Skeletal muscle satellite cell (primary cell): ENCODE measurements around the gene LCLAT1.
A peak's percentile ranks its signal among the peaks of the same experiment; 100 is the strongest.

Experiments
- H3K27me3 ChIP-seq: 2 replicates; pipeline ENCODE4 v1.7.0; 2013; ENCODE audit warnings: low read length; ENCODE audit not compliant: control insufficient read depth, insufficient read depth
- H3K36me3 ChIP-seq: 2 replicates; pipeline ENCODE4 v1.7.0; 2013; ENCODE audit warnings: mild to moderate bottlenecking, control low read depth, low read length; ENCODE audit not compliant: insufficient read depth
- H3K4me1 ChIP-seq: 2 replicates; pipeline ENCODE4 v1.7.0; 2013; ENCODE audit warnings: low read length; ENCODE audit not compliant: control insufficient read depth, insufficient read depth
- H3K4me2 ChIP-seq: 2 replicates; pipeline ENCODE4 v1.7.0; 2013; ENCODE audit warnings: mild to moderate bottlenecking, low read length
- H3K4me3 ChIP-seq: 2 replicates; pipeline ENCODE4 v1.7.0; 2013; ENCODE audit warnings: low read length
- H3K9ac ChIP-seq: 2 replicates; pipeline ENCODE4 v1.7.0; 2013; ENCODE audit warnings: mild to moderate bottlenecking, low read depth, low read length, moderate library complexity
- H3K9me3 ChIP-seq: replicated peaks from 2 replicates; pipeline ENCODE4 v1.7.0; 2013; ENCODE audit warnings: mild to moderate bottlenecking, control low read depth, low read length

Gene LCLAT1

DNA sequence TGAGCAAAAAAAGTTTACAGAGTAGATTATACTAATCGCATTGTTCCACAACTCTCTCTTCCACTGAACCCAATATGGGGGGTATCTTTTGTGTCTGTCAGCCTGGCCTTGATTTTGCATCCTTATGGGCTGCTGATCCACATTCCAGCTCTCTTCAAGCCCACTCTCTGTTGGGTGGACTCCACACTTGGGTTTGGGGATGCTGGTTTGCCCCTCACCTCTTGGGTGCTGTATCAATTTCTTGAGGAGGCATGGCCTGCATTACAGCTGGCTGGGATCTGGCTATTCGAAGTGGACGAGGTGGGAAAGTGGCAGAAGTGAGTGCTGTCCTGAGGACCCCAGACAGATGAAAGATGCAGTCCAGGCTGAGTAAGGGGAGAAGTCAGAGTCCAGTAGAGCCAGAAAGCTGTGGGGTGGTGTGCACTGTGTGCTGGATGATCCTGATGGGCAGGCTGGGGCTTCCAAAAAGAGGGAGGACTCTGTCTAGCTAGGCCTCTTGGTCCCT lies 218.8 kb downstream of the LCLAT1 start:
- Histone ChIP-seq H3K36me3 (no peaks in the 10 kb centered on the region), H3K27me3 (no peaks in the 10 kb centered on the region), H3K4me1 (peaks cover 31% of the 10 kb centered on the region), H3K4me3 (no peak overlapping the region), H3K9ac (peak overlapping the region; percentile 58), H3K9me3 (no peaks in the 10 kb centered on the region), H3K4me2 (no peak overlapping the region)

DNA sequence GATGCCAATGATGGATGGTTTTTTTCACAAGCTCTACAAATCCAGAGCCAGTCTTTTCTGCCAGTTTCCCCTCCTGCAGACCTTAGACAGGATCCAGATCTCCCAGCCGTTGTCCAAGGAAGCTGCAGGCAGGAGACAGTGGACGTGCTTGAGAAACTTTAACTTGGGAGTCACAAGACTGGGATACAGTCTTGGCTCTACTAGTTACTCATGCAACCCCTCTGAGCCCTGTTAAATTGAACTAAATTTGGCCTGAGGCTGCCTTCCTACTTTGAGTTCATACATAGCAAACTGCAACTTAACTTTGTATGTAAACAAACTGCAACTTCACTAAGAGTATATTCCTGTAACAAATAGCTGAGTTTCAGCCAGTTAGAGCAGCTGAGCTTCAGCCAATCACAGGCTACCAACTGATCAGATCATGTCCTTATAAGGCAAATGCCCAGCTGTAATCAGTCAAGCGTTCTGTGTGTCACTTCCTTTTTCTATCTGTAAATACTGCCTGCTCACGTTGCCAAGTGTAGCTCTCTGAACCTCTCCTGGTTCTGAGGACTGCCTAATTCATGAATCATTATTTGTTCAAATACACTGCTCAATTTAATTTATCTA lies 219.3 kb downstream of the LCLAT1 start:
- H3K36me3 ChIP-seq = no peaks in the 10 kb centered on the region

GRCh38 chr2:30670453-30670852 lies 223.4 kb downstream of the LCLAT1 start:
- no peak overlapping the region for H3K4me2 ChIP-seq
- no peak overlapping the region for H3K9ac ChIP-seq
- H3K4me3 ChIP-seq = no peak overlapping the region
- H3K36me3 ChIP-seq = no peaks in the 10 kb centered on the region
- no peaks in the 10 kb centered on the region for H3K27me3 ChIP-seq
- H3K4me1 ChIP-seq = peaks cover 11% of the 10 kb centered on the region
- H3K9me3 ChIP-seq = no peaks in the 10 kb centered on the region

More for the DNA sequence above, 219.3 kb downstream of the LCLAT1 start:
- Histone ChIP-seq H3K4me1 (peaks cover 31% of the 10 kb centered on the region), H3K27me3 (no peaks in the 10 kb centered on the region), H3K9me3 (no peaks in the 10 kb centered on the region), H3K9ac (peak overlapping the region; percentile 58), H3K4me3 (no peak overlapping the region), H3K4me2 (no peak overlapping the region)

DNA sequence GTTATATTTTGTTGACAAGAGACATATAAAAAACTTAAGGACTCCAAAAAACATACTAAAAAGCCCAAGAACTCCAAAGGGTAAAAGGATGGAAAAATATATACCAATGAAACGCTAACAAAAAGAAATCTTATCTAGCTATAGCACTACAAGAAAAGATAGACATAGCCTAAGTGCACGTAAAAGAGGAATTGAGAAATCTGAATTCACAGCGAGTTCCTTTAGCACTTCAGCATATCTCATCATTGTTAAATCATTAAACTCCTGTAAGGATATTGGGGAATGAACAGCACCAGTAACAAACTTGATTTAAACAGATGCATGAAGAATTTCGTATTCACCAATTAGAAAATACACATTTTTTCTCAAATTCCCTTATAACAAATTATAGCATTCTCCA lies 226.1 kb downstream of the LCLAT1 start:
- H3K27me3 ChIP-seq = no peaks in the 10 kb centered on the region
- H3K4me2 ChIP-seq = no peak overlapping the region
- no peak overlapping the region for H3K4me3 ChIP-seq
- no peaks in the 10 kb centered on the region for H3K36me3 ChIP-seq
- no peaks in the 10 kb centered on the region for H3K4me1 ChIP-seq
- H3K9me3 ChIP-seq = no peaks in the 10 kb centered on the region
- no peak overlapping the region for H3K9ac ChIP-seq

DNA sequence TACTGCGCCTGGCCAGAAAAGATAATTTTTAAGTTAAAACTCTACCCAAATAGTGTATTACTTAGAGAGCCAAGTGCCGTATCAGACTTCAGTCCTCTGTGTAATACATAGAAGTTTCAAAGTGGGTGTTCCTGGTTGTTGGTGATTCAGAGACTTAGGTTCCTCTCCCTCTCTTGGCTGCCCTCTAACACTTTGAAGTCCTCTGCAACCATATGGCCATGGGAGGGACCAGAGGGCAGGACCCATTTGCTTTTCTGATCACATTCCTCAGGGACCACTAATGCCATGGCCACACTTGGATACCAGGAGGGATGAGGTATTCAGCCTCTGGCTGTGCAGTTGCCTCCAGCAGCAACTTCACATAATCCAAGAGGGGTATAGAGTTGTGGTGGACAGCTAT lies 228.7 kb downstream of the LCLAT1 start:
- Histone ChIP-seq H3K9me3 (no peaks in the 10 kb centered on the region), H3K27me3 (no peaks in the 10 kb centered on the region), H3K4me1 (no peaks in the 10 kb centered on the region), H3K4me2 (no peak overlapping the region), H3K36me3 (no peaks in the 10 kb centered on the region), H3K9ac (no peak overlapping the region), H3K4me3 (no peak overlapping the region)

GRCh38 chr2:30677231-30677630 lies 230.2 kb downstream of the LCLAT1 start:
- Histone ChIP-seq H3K9ac (no peak overlapping the region), H3K4me3 (no peak overlapping the region), H3K36me3 (no peaks in the 10 kb centered on the region), H3K27me3 (no peaks in the 10 kb centered on the region), H3K4me1 (no peaks in the 10 kb centered on the region), H3K9me3 (no peaks in the 10 kb centered on the region), H3K4me2 (no peak overlapping the region)

DNA sequence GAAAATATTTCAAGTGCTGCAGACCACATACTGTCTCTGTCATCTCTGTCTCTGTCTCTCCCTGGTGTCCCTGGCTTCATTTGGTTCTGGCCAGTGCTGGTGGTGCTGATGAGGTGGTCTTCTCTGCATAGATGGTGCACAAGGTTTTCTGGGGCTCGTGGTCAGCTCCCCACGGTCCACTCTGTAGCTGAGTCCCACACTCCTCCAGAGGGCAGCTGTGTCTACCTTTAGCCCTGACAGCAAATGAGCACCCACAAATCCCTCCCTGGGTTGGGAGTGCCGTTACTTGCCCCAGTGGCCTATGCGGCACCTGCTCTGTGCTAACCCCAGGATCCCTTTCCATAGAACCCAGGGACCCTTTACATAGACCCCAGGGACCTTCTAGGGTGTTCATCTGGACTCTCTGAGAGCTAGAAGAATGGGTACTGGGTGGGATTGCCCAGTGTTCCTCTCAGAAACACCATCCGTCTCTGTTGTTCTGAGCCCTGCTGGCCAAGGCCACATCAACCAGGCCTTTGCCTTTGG lies 230.9 kb downstream of the LCLAT1 start:
- H3K9me3 ChIP-seq = no peaks in the 10 kb centered on the region
- H3K36me3 ChIP-seq = no peaks in the 10 kb centered on the region
- H3K4me3 ChIP-seq = no peak overlapping the region
- H3K4me1 ChIP-seq = no peaks in the 10 kb centered on the region
- H3K27me3 ChIP-seq = no peaks in the 10 kb centered on the region
- no peak overlapping the region for H3K4me2 ChIP-seq
- H3K9ac ChIP-seq = no peak overlapping the region

DNA sequence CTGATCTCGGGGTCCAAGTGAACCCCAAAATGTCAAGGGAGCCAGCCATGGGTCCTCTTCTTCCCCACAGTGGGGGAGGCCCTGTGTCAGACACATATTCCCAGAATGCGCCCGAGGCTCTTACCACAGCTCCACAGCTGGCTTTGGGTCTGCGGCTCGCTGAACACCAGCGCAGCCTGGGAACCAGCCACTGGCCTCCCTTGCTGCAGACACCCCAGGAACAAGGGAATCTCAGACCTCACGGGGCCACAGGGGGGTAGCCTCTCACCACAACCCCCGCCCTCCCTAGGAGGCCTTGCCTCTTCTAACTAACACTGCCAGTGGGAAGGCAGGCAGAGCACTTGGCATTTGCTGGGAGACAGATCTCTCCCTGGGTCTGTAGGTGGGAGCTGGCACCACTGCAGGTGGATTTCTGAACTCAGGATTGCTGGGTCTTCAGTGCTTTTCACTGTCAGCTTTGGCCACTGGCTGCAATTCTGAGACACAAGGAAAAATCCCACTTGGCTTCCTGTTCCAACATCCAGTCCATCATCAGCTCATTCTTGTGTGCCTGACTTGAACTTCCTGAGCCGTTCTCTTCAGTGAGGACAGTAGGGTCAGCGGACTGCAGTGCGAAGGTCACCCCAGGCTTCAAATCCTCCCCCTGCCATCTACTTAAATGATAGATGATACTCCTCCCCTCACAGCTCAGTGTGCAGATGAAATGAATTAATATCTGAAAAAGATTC lies 231.5 kb downstream of the LCLAT1 start:
- no peak overlapping the region for H3K4me3 ChIP-seq
- H3K9me3 ChIP-seq = no peaks in the 10 kb centered on the region
- H3K36me3 ChIP-seq = no peaks in the 10 kb centered on the region
- H3K4me2 ChIP-seq = no peak overlapping the region
- no peaks in the 10 kb centered on the region for H3K27me3 ChIP-seq
- no peak overlapping the region for H3K9ac ChIP-seq
- H3K4me1 ChIP-seq = no peaks in the 10 kb centered on the region

- no peak overlapping the region for H3K9ac ChIP-seq
- H3K4me1 ChIP-seq = no peaks in the 10 kb centered on the region
- H3K27me3 ChIP-seq = no peaks in the 10 kb centered on the region
Measured at GRCh38 chr2:30679426-30680088, 232.5 kb downstream of the LCLAT1 start.

DNA sequence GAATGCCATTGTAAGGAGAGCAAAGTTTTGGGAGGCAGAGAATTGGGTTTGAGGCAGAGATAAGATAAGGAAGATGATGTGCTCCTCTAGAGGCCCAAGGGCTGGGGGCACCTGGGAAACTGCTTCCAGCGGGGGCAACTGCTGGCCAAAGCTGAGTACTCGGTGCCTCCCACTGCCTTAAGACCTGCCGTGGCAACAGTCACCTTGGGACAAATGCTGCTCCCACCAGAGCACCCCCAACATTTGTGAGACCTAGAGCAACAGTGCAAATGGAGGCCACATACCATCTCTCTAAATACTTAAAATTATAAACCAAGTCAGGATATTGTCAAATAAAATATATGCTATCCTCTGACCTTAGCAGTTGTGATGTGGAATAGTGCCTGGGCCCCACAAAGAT lies 233.1 kb downstream of the LCLAT1 start:
- H3K4me3 ChIP-seq = no peak overlapping the region
- H3K9ac ChIP-seq = no peak overlapping the region
- no peaks in the 10 kb centered on the region for H3K36me3 ChIP-seq
- no peaks in the 10 kb centered on the region for H3K9me3 ChIP-seq
- H3K4me1 ChIP-seq = no peaks in the 10 kb centered on the region
- no peaks in the 10 kb centered on the region for H3K27me3 ChIP-seq
- no peak overlapping the region for H3K4me2 ChIP-seq

More at GRCh38 chr2:30679426-30680088, 232.5 kb downstream of the LCLAT1 start:
- H3K4me2 ChIP-seq = no peak overlapping the region
- no peaks in the 10 kb centered on the region for H3K9me3 ChIP-seq
- H3K4me3 ChIP-seq = no peak overlapping the region
- no peaks in the 10 kb centered on the region for H3K36me3 ChIP-seq

GRCh38 chr2:30681022-30681421 lies 234.0 kb downstream of the LCLAT1 start:
- Histone ChIP-seq H3K4me1 (no peaks in the 10 kb centered on the region), H3K4me3 (no peak overlapping the region), H3K36me3 (no peaks in the 10 kb centered on the region), H3K4me2 (no peak overlapping the region), H3K9me3 (no peaks in the 10 kb centered on the region), H3K9ac (no peak overlapping the region), H3K27me3 (no peaks in the 10 kb centered on the region)
